DMS114 treated with DMSO at 0.1 percent for 48 hours (cell line): ENCODE measurements around the gene PLPP2.

Source experiments
- DNase-seq: peaks from one replicate; lab custom pipeline; 2025; ENCODE audit not compliant: unreplicated experiment; lab: John Stamatoyannopoulos, UW

PLPP2 gene

GRCh38 chr19:315811-316210 is 24.6 kb upstream of the PLPP2 start:
- no peak for DNase-seq

GRCh38 chr19:313988-314815 is 23.0 kb upstream of the PLPP2 start:
- DNase-seq, result no peak

GRCh38 chr19:313169-313987 is 22.2 kb upstream of the PLPP2 start:
- no peak for DNase-seq

DNA sequence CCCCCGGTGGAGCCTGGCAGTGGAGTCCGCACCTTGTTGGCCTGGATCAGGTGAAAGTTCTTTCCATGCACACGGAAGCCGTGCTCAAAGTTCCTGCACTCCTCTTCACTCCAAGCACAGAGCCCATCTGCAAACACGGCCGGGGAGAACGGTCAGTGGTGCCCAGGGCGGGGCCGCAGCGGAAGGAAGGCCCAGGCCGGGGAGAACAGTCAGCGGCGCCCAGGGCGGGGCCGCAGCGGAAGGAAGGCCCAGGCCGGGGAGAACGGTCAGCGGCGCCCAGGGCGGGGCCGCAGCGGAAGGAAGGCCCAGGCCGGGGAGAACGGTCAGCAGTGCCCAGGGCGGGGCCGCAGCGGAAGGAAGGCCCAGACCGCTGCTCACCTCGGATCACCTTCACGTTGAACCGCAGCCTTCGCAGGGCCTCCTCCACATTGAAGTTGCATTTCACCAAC is 20.6 kb upstream of the PLPP2 start:
- no peak for DNase-seq

DNA sequence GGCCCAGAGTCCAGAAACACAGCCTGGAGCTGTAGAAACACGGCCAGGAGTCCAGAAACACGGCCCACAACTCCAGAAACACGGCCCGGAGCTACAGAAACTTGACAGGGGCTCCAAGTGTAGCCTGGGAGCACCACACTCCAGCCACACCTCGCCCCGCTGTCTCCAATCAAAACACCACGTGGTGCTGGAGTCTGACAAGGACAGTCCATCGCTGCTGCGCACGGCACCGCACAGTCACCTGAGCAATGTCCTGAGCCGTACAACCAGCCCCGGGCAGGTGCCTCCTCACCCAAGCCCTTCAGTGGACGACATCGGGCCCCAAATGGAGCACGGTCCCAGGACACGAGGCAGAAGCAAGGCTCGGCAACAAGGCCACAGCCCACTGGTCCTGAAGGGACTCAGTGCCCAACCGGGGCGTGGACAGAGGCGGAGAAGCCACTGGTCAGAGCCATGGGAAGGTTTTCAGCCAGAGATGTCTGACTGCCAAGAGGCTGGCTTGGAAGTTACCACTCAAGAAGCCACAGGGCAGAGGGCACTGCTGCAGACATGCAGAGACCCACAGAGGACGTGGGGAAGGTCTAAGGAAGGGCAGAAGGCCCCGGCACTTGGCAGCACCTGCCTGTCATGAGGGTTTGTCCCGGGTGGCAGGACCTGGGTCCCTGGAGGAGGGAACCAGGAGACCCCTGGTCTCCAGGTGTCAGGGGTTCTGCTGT is 19.7 kb upstream of the PLPP2 start:
- DNase-seq, result no peak

GRCh38 chr19:310141-310651 is 19.0 kb upstream of the PLPP2 start:
- DNase-seq, result no peak

GRCh38 chr19:309206-309565 is 18.0 kb upstream of the PLPP2 start:
- no peak for DNase-seq

GRCh38 chr19:308471-309205 is 17.4 kb upstream of the PLPP2 start:
- no peak for DNase-seq

- DNase-seq, result no peak
These were observed 16.7 kb upstream of the PLPP2 start for GRCh38 chr19:307793-308420.

GRCh38 chr19:307111-307531 is 15.9 kb upstream of the PLPP2 start:
- DNase-seq, result no peak

GRCh38 chr19:306151-306900 is 15.1 kb upstream of the PLPP2 start:
- DNase-seq, result no peak

GRCh38 chr19:305240-306150 is 14.3 kb upstream of the PLPP2 start:
- DNase-seq, result no peak

DNA sequence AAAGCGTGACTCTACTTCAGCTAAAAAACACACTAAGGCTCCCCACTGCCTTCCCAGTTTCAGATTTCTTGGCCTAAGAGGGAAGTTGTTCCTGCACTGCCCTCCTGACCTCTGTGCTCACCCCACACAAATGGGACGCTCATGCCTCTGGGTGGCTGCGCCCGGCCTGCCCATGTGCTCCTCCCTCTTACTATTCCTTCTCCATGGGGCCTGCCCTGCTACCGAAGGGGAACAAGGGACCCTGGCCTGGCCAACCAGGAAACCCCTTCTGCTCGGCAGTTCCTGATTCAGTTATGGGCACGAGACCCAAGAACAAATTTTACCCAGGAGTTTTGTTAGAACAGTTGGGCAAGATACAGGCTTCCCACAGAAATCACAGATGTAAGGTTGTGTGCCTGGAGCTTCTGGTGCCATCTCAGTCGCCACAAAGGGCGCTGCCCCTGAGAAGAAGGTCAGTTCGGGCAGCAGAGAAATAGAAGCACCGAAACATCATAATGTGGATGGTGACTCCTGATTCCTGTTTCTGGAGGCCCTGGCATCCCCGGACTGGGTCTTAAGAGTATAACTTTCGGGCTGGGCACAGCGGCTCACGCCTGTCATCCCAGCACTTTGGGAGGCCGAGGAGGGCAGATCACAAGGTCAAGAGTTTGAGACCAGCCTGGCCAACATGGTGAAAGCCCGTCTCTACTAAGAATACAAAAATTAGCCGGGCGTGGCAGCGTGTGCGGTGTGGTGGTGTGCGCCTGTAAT is 5.4 kb upstream of the PLPP2 start:
- no peak for DNase-seq

- DNase-seq, result no peak
These were observed 4.6 kb upstream of the PLPP2 start for GRCh38 chr19:295687-296370.

- no peak for DNase-seq
These were observed 3.9 kb upstream of the PLPP2 start for GRCh38 chr19:294946-295686.

DNA sequence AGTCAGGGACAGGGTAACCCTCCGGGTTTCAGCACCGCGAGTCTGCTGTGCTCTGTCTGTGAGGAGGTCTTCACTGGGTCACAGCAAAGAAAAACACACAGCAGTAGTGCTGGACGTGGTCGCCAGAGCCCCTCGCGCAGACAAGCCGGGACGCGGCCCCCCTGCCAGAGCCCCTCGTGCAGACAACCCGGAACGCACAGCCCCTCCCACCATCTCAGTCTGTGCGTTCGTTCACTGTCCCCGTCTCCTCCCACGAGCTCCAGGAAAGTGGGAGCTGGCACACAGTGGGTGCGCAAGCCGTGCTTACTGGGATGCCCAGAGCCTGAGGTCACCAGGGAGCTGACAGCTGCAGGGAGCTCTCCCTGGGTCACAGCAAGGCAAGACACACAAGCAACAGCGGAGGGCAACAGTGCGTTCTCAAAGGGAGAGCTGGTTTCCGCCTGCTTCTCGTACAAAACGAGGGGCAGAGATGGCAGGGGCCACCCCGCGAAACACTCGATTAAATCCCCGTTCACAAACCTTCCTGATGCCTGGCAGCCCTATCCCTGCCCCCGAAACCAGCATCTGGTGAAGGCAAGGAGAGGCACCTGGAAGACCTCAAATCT is 3.2 kb upstream of the PLPP2 start:
- no peak for DNase-seq
